Calu3 (cell line): ENCODE measurements around the gene NTF4. TPM values are rescaled to one million over a fixed set of nuclear protein-coding genes. Genes with fewer than 3 reads are reported as not detected.

Experiments
- BruUV-seq: library from RNA; stranded (reverse); fragments of 400-500 nt; replicated peaks from 2 replicates; lab custom pipeline; 2021; lab: Mats Ljungman, UMichigan
- CTCF ChIA-PET: fragments of 300-600 bp; sonication (Branson Sonifier 250); formaldehyde crosslinking; loops from one replicate; lab custom pipeline; 2022; ENCODE audit warnings: antibody characterized with exemption; lab: Charles Lee
- DNase-seq: peaks from one replicate; pipeline ENCODE4 v3.0.0; 2022
- H3K27ac Mint-ChIP-seq: one replicate; pipeline ENCODE4 v1.8.0; 2022; ENCODE audit warnings: mixed read lengths; ENCODE audit not compliant: unreplicated experiment
- H3K27me3 Mint-ChIP-seq: one replicate; pipeline ENCODE4 v1.8.0; 2022; ENCODE audit warnings: mixed read lengths; ENCODE audit not compliant: unreplicated experiment
- H3K36me3 Mint-ChIP-seq: one replicate; pipeline ENCODE4 v1.8.0; 2022; ENCODE audit warnings: mild to moderate bottlenecking, moderate library complexity, mixed read lengths; ENCODE audit not compliant: insufficient read depth, unreplicated experiment
- H3K4me1 Mint-ChIP-seq: one replicate; pipeline ENCODE4 v1.8.0; 2022; ENCODE audit warnings: mild to moderate bottlenecking, low read depth, mixed read lengths; ENCODE audit not compliant: unreplicated experiment
- H3K4me3 Mint-ChIP-seq: one replicate; pipeline ENCODE4 v1.8.0; 2022; ENCODE audit warnings: mild to moderate bottlenecking, low read depth, moderate library complexity, mixed read lengths; ENCODE audit not compliant: unreplicated experiment
- H3K9me3 Mint-ChIP-seq: one replicate; pipeline ENCODE4 v1.8.0; 2022; ENCODE audit warnings: low read depth, mixed read lengths; ENCODE audit not compliant: unreplicated experiment
- CTCF ChIP-seq: fragments of 200-600 bp; IDR thresholded peaks from one replicate; pipeline ENCODE4 v1.8.0; 2022; ENCODE audit warnings: antibody characterized with exemption; ENCODE audit not compliant: unreplicated experiment
- intact Hi-C: fragments of 100-400 bp; cut with micrococcal nuclease; formaldehyde crosslinking; loops from one replicate; pipeline ENCODE4 v1.10.0; 2022; ENCODE audit not compliant: unreplicated experiment
- total RNA-seq: library from RNA; stranded (reverse); gene quantifications from 2 replicates; pipeline ENCODE4 v1.2.3, GENCODE V29; 2022

The NTF4 gene
- total RNA-seq, 1 experiment from 2014 or later: 0.83 TPM

- Mint-ChIP-seq H3K27me3 (peaks cover 26% of the 10 kb centered on the region), H3K36me3 (peaks cover 67% of the 10 kb centered on the region), H3K9me3 (no peaks in the 10 kb centered on the region), H3K4me1 (peaks cover 30% of the 10 kb centered on the region), H3K27ac (no peak overlapping the region), H3K4me3 (peak overlapping the region; percentile 62)
- peak; percentile 60 for TF ChIP-seq CTCF
- peak; percentile 76 for DNase-seq
- CTCF ChIA-PET: interaction anchor here (0.6 to 2.5 kb wide), 5 partner anchors 20 to 80 kb away, joined by 3 to 13 read pairs (median 4); partner anchors contain the start of gene CGB7
- BruUV-seq: no TSS peak
- intact Hi-C loops: no loop called here
Measured at GRCh38 chr19:49017666-49018351, 46.8 kb downstream of the NTF4 start.

GRCh38 chr19:49017041-49017665, 47.5 kb downstream of the NTF4 start, which contains the start of gene LHB:
LHB (minus strand) TSS chr19:49017091; CDS start chr19:49017081, 10 bp downstream.
- H3K36me3 Mint-ChIP-seq: peaks cover 72% of the 10 kb centered on the region
- BruUV-seq: TSS peak; percentile 12
- no peak within 1 kb of the TSS for H3K27ac Mint-ChIP-seq
- intact Hi-C loops: no loop called here
- DNase-seq: no peak
- CTCF ChIA-PET: interaction anchor here (0.6 to 2.5 kb wide), 2 partner anchors 56 to 81 kb away, joined by 4 to 13 read pairs; no protein-coding TSS in a partner anchor
- peak within 1 kb of the TSS; percentile 62 for H3K4me3 Mint-ChIP-seq
- no peak for TF ChIP-seq CTCF
- no peaks in the 10 kb centered on the region for H3K9me3 Mint-ChIP-seq
- H3K27me3 Mint-ChIP-seq: peaks cover 26% of the 10 kb centered on the region
- H3K4me1 Mint-ChIP-seq: peaks cover 30% of the 10 kb centered on the region

- no peak for DNase-seq
- BruUV-seq: no TSS peak
- H3K36me3 Mint-ChIP-seq: peaks cover 77% of the 10 kb centered on the region
- intact Hi-C loops: no loop called here
- H3K9me3 Mint-ChIP-seq: no peaks in the 10 kb centered on the region
- no peak overlapping the region for H3K27ac Mint-ChIP-seq
- peaks cover 18% of the 10 kb centered on the region for H3K27me3 Mint-ChIP-seq
- CTCF ChIA-PET: no interaction called here
- peak overlapping the region; percentile 10 for H3K4me3 Mint-ChIP-seq
- peaks cover 25% of the 10 kb centered on the region for H3K4me1 Mint-ChIP-seq
- TF ChIP-seq CTCF: no peak
Measured at GRCh38 chr19:49016067-49016839, 48.4 kb downstream of the NTF4 start.

- intact Hi-C loops: no loop called here
- peaks cover 85% of the 10 kb centered on the region for H3K36me3 Mint-ChIP-seq
- no peak for TF ChIP-seq CTCF
- CTCF ChIA-PET: no interaction called here
- H3K27ac Mint-ChIP-seq: peak overlapping the region; percentile 15
- peaks cover 4% of the 10 kb centered on the region for H3K27me3 Mint-ChIP-seq
- no TSS peak for BruUV-seq
- no peaks in the 10 kb centered on the region for H3K9me3 Mint-ChIP-seq
- H3K4me1 Mint-ChIP-seq: peaks cover 11% of the 10 kb centered on the region
- H3K4me3 Mint-ChIP-seq: no peak overlapping the region
- no peak for DNase-seq
Measured at GRCh38 chr19:49014870-49015255, 49.8 kb downstream of the NTF4 start.
